Measurements from ENCODE around the gene PARD3B. TPM values are rescaled to one million over a fixed set of nuclear protein-coding genes. Genes with fewer than 3 reads are reported as not detected.

PARD3B gene
- total RNA-seq, 1 experiment from 2014 or later: 3.6 TPM

DNA sequence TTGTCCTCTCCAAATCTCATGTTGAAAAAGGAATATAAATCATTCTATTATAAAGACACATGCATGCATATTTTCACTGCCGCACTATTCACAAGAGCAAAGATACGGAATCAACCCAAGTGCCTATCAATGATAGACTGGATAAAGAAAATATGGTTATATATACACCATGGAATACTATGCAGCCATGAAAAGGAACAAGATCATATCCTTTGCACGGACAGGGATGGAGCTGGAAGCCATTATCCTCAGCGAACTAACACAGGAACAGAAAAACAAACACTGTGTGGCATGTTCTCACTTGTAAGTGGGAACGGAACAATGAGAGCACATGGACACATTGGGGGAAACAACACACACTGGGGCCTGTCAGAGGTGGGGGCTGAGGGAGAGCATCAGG is 28.1 kb upstream of the PARD3B start:
- POLR2A ChIA-PET: no interaction called here
- BruUV-seq (replicated peaks): no TSS peak
- H3K4me1 ChIP-seq (ENCODE audit: control insufficient read depth, insufficient read depth, low read length): no peaks in the 10 kb centered on the region
- intact Hi-C loops (cut with micrococcal nuclease; ENCODE audit: unreplicated experiment) (no loop called here), in situ Hi-C loops (cut with HindIII; ENCODE audit: low pct_unique_long_range_greater_than_20kb, low sequenced_read_pairs) (no loop called here)
- TF ChIP-seq, protein P1, sequence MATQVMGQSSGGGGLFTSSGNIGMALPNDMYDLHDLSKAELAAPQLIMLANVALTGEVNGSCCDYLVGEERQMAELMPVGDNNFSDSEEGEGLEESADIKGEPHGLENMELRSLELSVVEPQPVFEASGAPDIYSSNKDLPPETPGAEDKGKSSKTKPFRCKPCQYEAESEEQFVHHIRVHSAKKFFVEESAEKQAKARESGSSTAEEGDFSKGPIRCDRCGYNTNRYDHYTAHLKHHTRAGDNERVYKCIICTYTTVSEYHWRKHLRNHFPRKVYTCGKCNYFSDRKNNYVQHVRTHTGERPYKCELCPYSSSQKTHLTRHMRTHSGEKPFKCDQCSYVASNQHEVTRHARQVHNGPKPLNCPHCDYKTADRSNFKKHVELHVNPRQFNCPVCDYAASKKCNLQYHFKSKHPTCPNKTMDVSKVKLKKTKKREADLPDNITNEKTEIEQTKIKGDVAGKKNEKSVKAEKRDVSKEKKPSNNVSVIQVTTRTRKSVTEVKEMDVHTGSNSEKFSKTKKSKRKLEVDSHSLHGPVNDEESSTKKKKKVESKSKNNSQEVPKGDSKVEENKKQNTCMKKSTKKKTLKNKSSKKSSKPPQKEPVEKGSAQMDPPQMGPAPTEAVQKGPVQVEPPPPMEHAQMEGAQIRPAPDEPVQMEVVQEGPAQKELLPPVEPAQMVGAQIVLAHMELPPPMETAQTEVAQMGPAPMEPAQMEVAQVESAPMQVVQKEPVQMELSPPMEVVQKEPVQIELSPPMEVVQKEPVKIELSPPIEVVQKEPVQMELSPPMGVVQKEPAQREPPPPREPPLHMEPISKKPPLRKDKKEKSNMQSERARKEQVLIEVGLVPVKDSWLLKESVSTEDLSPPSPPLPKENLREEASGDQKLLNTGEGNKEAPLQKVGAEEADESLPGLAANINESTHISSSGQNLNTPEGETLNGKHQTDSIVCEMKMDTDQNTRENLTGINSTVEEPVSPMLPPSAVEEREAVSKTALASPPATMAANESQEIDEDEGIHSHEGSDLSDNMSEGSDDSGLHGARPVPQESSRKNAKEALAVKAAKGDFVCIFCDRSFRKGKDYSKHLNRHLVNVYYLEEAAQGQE (IDR thresholded peaks at IDR 0.05; ENCODE audit: insufficient read depth in 1 of 2, low read depth in 2 of 2, low read length in 1 of 2): no peak
- TF ChIP-seq SIN3A (IDR thresholded peaks at IDR 0.05; ENCODE audit: borderline replicate concordance, insufficient read depth, low read depth, low read length): no peak
- no peak for TF ChIP-seq TCF7L2 (IDR thresholded peaks at IDR 0.05; ENCODE audit: low read depth, low read length)
- no peak for TF ChIP-seq POLR2AphosphoS5 (IDR thresholded peaks at IDR 0.05; ENCODE audit: low read depth, low read length)
- TF ChIP-seq, protein P2, sequence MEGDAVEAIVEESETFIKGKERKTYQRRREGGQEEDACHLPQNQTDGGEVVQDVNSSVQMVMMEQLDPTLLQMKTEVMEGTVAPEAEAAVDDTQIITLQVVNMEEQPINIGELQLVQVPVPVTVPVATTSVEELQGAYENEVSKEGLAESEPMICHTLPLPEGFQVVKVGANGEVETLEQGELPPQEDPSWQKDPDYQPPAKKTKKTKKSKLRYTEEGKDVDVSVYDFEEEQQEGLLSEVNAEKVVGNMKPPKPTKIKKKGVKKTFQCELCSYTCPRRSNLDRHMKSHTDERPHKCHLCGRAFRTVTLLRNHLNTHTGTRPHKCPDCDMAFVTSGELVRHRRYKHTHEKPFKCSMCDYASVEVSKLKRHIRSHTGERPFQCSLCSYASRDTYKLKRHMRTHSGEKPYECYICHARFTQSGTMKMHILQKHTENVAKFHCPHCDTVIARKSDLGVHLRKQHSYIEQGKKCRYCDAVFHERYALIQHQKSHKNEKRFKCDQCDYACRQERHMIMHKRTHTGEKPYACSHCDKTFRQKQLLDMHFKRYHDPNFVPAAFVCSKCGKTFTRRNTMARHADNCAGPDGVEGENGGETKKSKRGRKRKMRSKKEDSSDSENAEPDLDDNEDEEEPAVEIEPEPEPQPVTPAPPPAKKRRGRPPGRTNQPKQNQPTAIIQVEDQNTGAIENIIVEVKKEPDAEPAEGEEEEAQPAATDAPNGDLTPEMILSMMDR (IDR thresholded peaks at IDR 0.05): no peak
- CTCF ChIA-PET: no interaction called here
- DNase-seq (ENCODE audit: low read depth, low spot score) (no peak), ATAC-seq (no peak)
- H3K27me3 ChIP-seq (ENCODE audit: control insufficient read depth, insufficient read depth, low read length): no peaks in the 10 kb centered on the region
- H3K9me3 ChIP-seq (ENCODE audit: control insufficient read depth, insufficient read depth, low read depth, low read length): no peaks in the 10 kb centered on the region
- H3K36me3 ChIP-seq (ENCODE audit: control insufficient read depth, insufficient read depth, low read length): no peaks in the 10 kb centered on the region
- no peak overlapping the region for H3K4me3 ChIP-seq (ENCODE audit: low read depth in 2 of 2, low read length in 2 of 2)
- H3K27ac ChIP-seq (ENCODE audit: low read length): no peak overlapping the region

DNA sequence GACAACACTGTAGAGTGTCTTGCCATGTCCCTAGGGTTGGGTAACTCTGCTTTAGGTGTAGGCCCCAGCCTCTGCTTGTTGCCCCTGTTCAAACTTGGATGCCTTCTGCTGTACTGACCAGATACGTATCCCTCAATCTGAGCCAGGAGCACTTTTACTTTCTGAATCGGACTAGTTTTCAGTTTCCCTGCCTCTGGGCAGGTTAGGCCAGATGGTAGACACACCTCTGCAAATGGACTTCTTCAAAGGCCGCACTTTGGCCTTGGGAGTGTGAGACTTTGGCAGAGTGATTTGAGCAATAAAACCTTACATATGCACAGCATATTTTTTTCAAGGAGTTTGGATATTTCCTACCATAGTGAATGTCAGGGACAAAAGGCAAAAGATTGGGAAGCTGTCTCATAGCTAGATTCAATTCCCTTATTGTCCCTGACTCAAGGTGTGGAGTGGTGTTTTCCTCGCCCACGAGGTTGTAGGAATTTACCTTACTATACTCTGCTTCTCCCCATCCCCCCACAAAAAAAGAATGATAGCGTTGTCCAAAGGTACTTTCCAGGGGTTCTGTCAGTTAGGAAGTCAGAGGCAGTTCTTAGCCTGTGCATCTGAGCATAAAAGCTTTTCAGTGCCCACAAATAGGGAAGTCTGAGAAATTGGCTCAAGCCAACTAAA is 15.3 kb upstream of the PARD3B start:
- no peak overlapping the region for H3K4me3 ChIP-seq (ENCODE audit: low read depth in 2 of 2, low read length in 2 of 2)
- intact Hi-C loops (cut with micrococcal nuclease; ENCODE audit: unreplicated experiment) (no loop called here), in situ Hi-C loops (cut with HindIII; ENCODE audit: low pct_unique_long_range_greater_than_20kb, low sequenced_read_pairs) (no loop called here)
- no TSS peak for BruUV-seq (replicated peaks)
- H3K27me3 ChIP-seq (ENCODE audit: control insufficient read depth, insufficient read depth, low read length): no peaks in the 10 kb centered on the region
- POLR2A ChIA-PET: no interaction called here
- no peaks in the 10 kb centered on the region for H3K4me1 ChIP-seq (ENCODE audit: control insufficient read depth, insufficient read depth, low read length)
- TF ChIP-seq, protein P1 (IDR thresholded peaks at IDR 0.05; ENCODE audit: insufficient read depth in 1 of 2, low read depth in 2 of 2, low read length in 1 of 2): no peak
- TF ChIP-seq TCF7L2 (IDR thresholded peaks at IDR 0.05; ENCODE audit: low read depth, low read length): no peak
- ATAC-seq (no peak), DNase-seq (ENCODE audit: low read depth, low spot score) (no peak)
- CTCF ChIA-PET: no interaction called here
- H3K27ac ChIP-seq (ENCODE audit: low read length): no peak overlapping the region
- no peaks in the 10 kb centered on the region for H3K9me3 ChIP-seq (ENCODE audit: control insufficient read depth, insufficient read depth, low read depth, low read length)
- H3K36me3 ChIP-seq (ENCODE audit: control insufficient read depth, insufficient read depth, low read length): no peaks in the 10 kb centered on the region

All from Panc1 (cell line).